Heart left ventricle (tissue), 16 donors: ENCODE measurements around the gene ALG8. TPM values are rescaled to one million over a fixed set of nuclear protein-coding genes. Genes with fewer than 3 reads are reported as not detected.

Experiments used
- ATAC-seq, 4 donors: fragments of 200-7000 bp; cut with Tn5 transposase; one replicate each; pipeline ENCODE4 v1.9.1; 2020 to 2022; ENCODE audit warnings: moderate library complexity in 4 of 4, mild to moderate bottlenecking in 3 of 4, moderate number of reproducible peaks in 1 of 4
- DNase-seq, 5 donors: peaks; one replicate each; pipeline ENCODE4 v3.0.0-alpha.2; 2020
- H3K27ac ChIP-seq, 12 donors: fragments of 200-600 bp; sonication (generic) in 4 of 12; one replicate each; pipeline versions ENCODE4 v1.5.0 to v1.8.0; 2016 to 2022; ENCODE audit warnings: mild to moderate bottlenecking in 2 of 12
- H3K27me3 ChIP-seq, 9 donors: fragments of 200-600 bp; sonication (generic) in 2 of 9; one replicate each; pipeline versions ENCODE4 v1.5.1 to v1.8.0; 2016 to 2022; ENCODE audit warnings: mild to moderate bottlenecking in 3 of 9
- H3K36me3 ChIP-seq, 9 donors: fragments of 200-600 bp; sonication (generic) in 2 of 9; one replicate each; pipeline versions ENCODE4 v1.5.0 to v1.8.0; 2018 to 2022; ENCODE audit warnings: mild to moderate bottlenecking in 2 of 9
- H3K4me1 ChIP-seq, 12 donors: fragments of 200-600 bp; sonication (generic) in 4 of 12; one replicate each; pipeline versions ENCODE4 v1.5.0 to v1.8.0; 2016 to 2022; ENCODE audit warnings: mild to moderate bottlenecking in 3 of 12
- H3K4me3 ChIP-seq, 12 donors: fragments of 200-600 bp; sonication (generic) in 4 of 12; one replicate each; pipeline versions ENCODE4 v1.5.0 to v1.8.0; 2017 to 2022; ENCODE audit warnings: mild to moderate bottlenecking in 9 of 12, moderate library complexity in 4 of 12
- H3K9me3 ChIP-seq, 12 donors: fragments of 200-600 bp; sonication (generic) in 4 of 12; one replicate each; pipeline versions ENCODE4 v1.5.0 to v1.8.0; 2016 to 2022; ENCODE audit warnings: mild to moderate bottlenecking in 1 of 12
- CTCF ChIP-seq, 12 donors: fragments of 200-600 bp; sonication (generic) in 4 of 12; IDR thresholded peaks; one replicate each; pipeline versions ENCODE4 v1.5.0 to v1.8.0; 2018 to 2022; ENCODE audit warnings: antibody characterized with exemption in 12 of 12, mild to moderate bottlenecking in 5 of 12
- POLR2A ChIP-seq, 2 donors: fragments of 450-650 bp; IDR thresholded peaks; one replicate each; pipeline ENCODE4 v1.6.1; 2017; ENCODE audit warnings: antibody characterized with exemption in 2 of 2, mild to moderate bottlenecking in 2 of 2, moderate library complexity in 2 of 2
- WGBS, 4 donors: extraction: QIAGEN DNeasy Blood & Tissue Kit in 2 of 4; methylation state at CpG; one replicate each; pipeline versions ENCODE4 v1.1.5 to v1.1.7; 2013 to 2018; 5-methylcytosine and 5-hydroxymethylcytosine counted together
- intact Hi-C, 10 donors: fragments of 100-400 bp; cut with DNase I; formaldehyde crosslinking; loops; one replicate each; pipeline versions ENCODE4 v1.11.1 to v1.14.2; 2022
- polyA plus RNA-seq, 2 donors: library from polyadenylated mRNA; stranded (reverse); fragments of 200-250 nt; gene quantifications; one replicate each; pipeline ENCODE4 v1.2.3, GENCODE V29; 2013
- total RNA-seq, 9 donors: library from RNA; depleted of rRNA in 2 of 9; stranded (reverse); fragments of >200 nt in 2 of 9; fragmentation: NEBNext Ultra II Directional in 3 of 9; extraction: Animal tissue kit (Norgen Biotek cat#: 25700) in 3 of 9; gene quantifications; one replicate each; pipeline versions ENCODE4 v1.1.0 to v1.2.4, GENCODE V29; 2016 to 2023
- donor health status: ischemic (EF 13 %, LVEDD 7.1; RV severe dilation, severe dysfunction).
- donor health status: healthy with polysubstance abuse.
- donor health status: DM: no; HTN: yes; CAD: no.
- donor health status: DM: no; HTN: no; CAD: no.
- donor health status: ischemic (EF 25% LVEDD 6.9; RV normal size, moderate dysfunction).
- donor health status: ischemic (EF 25% LVEDD 5.7; RV mildly dilated, moderate dysfunction).
- donor health status: healthy.
- donor health status: DM: yes; HTN: yes; CAD: no.
- donor health status: ischemic (EF 35%, LVEDD 5.7; RV mildly dilated, moderate dysfunction).
- donor health status: nonischemic (EF 11% LVEDD 7.7; RV severe dilation, severe dysfunction).
- donor health status: DM: yes; HTN: yes; CAD: no.
- donor health status: PGD.
- donor health status: ischemic (EF 29% LVEDD 5.4; RV normal size, mild dysfunction).
- donor health status: nonischemic (EF 23%, LVEDD 6.1; RV moderate dilation, normal function).

The ALG8 gene
- total and polyA plus RNA-seq, 11 donors: 14.1 to 39.5 (median 19.0) TPM

GRCh38 chr11:78074756-78075155 lies 64.7 kb downstream of the ALG8 start:
- ATAC-seq (no peak), DNase-seq (no peak)
- H3K27me3 ChIP-seq: no peaks in the 10 kb centered on the region
- intact Hi-C loops: loop anchor here in 1 of 10 donors (10.0 kb wide), 1 partner anchor 110 kb away; the partner anchor contains the start of genes KCTD21 and USP35
- no peaks in the 10 kb centered on the region for H3K9me3 ChIP-seq
- TF ChIP-seq CTCF (IDR thresholded peaks at IDR 0.05) (no peak), POLR2A (IDR thresholded peaks at IDR 0.05) (no peak)
- no peak overlapping the region for H3K27ac ChIP-seq
- peaks cover 0 to 42% (median 29%) of the 10 kb centered on the region in 9 donors for H3K36me3 ChIP-seq
- no peak overlapping the region for H3K4me3 ChIP-seq
- H3K4me1 ChIP-seq: peaks cover 0 to 53% (median 33%) of the 10 kb centered on the region in 12 donors
- 74 to 87% (median 79%) methylated on average over 6 of the region's 6 CpGs for WGBS, 4 donors

DNA sequence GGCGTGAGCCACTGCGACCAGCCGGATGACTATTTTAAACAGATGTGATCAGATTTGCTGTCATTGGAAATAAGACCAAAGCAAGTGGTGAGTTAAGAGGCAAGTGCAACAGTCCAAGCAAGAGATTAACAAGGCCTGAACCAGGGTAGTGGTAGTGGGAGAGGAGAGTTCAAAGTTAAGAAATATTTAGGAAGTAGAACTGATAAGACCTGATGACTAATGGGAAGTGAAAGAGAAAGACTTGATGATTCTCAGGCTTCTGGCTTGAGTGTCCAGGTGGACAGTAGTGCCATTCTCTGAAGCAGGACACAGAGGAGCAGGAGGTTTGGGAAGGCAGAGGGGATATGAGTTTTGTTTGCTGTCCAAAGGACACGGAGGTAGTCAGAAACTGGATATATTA lies 67.0 kb downstream of the ALG8 start:
- no peaks in the 10 kb centered on the region for H3K9me3 ChIP-seq
- TF ChIP-seq CTCF (IDR thresholded peaks at IDR 0.05) (no peak), POLR2A (IDR thresholded peaks at IDR 0.05) (no peak)
- no peak overlapping the region for H3K27ac ChIP-seq
- peaks cover 0 to 48% (median 20%) of the 10 kb centered on the region in 12 donors for H3K4me1 ChIP-seq
- DNase-seq (no peak), ATAC-seq (no peak)
- peaks cover 0 to 65% (median 48%) of the 10 kb centered on the region in 9 donors for H3K36me3 ChIP-seq
- no peak overlapping the region for H3K4me3 ChIP-seq
- intact Hi-C loops: loop anchor here in 1 of 10 donors (10.0 kb wide), 1 partner anchor 112 kb away; the partner anchor contains the start of genes KCTD21 and USP35
- H3K27me3 ChIP-seq: no peaks in the 10 kb centered on the region
- WGBS, 4 donors: 84 to 90% (median 88%) methylated on average over 4 of the region's 4 CpGs

- WGBS, 4 donors: 69 to 76% (median 71%) methylated on average over 3 of the region's 3 CpGs
Observed at GRCh38 chr11:78071717-78072116, 67.7 kb downstream of the ALG8 start.

GRCh38 chr11:78070621-78071020 lies 68.8 kb downstream of the ALG8 start:
- Histone ChIP-seq H3K36me3 (peaks cover 0 to 64% (median 50%) of the 10 kb centered on the region in 9 donors), H3K4me1 (peaks cover 0 to 29% (median 5%) of the 10 kb centered on the region in 12 donors), H3K27ac (no peak overlapping the region), H3K9me3 (no peaks in the 10 kb centered on the region), H3K4me3 (no peak overlapping the region), H3K27me3 (no peaks in the 10 kb centered on the region)
- ATAC-seq (peak in 3 of 4 donors; percentile 21 to 50 (median 22)), DNase-seq (no peak)
- TF ChIP-seq POLR2A (IDR thresholded peaks at IDR 0.05): no peak
- TF ChIP-seq CTCF (IDR thresholded peaks at IDR 0.05): no peak
- WGBS, 4 donors: 58 to 84% (median 69%) methylated on average over 2 of the region's 2 CpGs
- intact Hi-C loops: loop anchor here in 1 of 10 donors (10.0 kb wide), 1 partner anchor 114 kb away; the partner anchor contains the start of genes KCTD21 and USP35

More at GRCh38 chr11:78071717-78072116, 67.7 kb downstream of the ALG8 start:
- Histone ChIP-seq H3K36me3 (peaks cover 0 to 68% (median 50%) of the 10 kb centered on the region in 9 donors), H3K9me3 (no peaks in the 10 kb centered on the region), H3K27me3 (no peaks in the 10 kb centered on the region), H3K27ac (no peak overlapping the region), H3K4me1 (peaks cover 0 to 40% (median 13%) of the 10 kb centered on the region in 12 donors), H3K4me3 (no peak overlapping the region)
- intact Hi-C loops: loop anchor here in 1 of 10 donors (10.0 kb wide), 1 partner anchor 113 kb away; the partner anchor contains the start of genes KCTD21 and USP35
- TF ChIP-seq CTCF (IDR thresholded peaks at IDR 0.05): no peak
- TF ChIP-seq POLR2A (IDR thresholded peaks at IDR 0.05): no peak
- DNase-seq (no peak), ATAC-seq (no peak)
